SK-N-SH (cell line): ENCODE results near the gene BCAN. TPM values are rescaled to one million over a fixed set of nuclear protein-coding genes. Genes with fewer than 3 reads are reported as not detected.
A peak's percentile ranks its signal among the peaks of the same experiment; 100 is the strongest.
"Not testable (repeated sequence)": the region's sequence is repeated elsewhere in the genome, so short reads cannot be mapped to it uniquely, and the experiment has no call there.

Source experiments
- CTCF ChIA-PET: fragments of 300-600, 350-600 bp; formaldehyde crosslinking; extraction: SDS; loops from one replicate; lab custom pipeline; 2021; lab: Yijun Ruan, JAX
- POLR2A ChIA-PET: fragments of 350-600 bp; sonication (Branson Sonifier 250); formaldehyde crosslinking; extraction: SDS; loops from one replicate; lab custom pipeline; 2020; ENCODE audit warnings: antibody characterized with exemption, inconsistent platforms; lab: Yijun Ruan, JAX
- DNase-seq: peaks from one replicate; pipeline ENCODE4 v3.0.0; 2012
- H2AFZ ChIP-seq: fragments of 200-600 bp; sonication (generic); 2 replicates; pipeline ENCODE4 v1.8.1; 2016; ENCODE audit warnings: antibody characterized with exemption, mild to moderate bottlenecking, low read depth
- H3F3A ChIP-seq: fragments of 200-600 bp; sonication (generic); replicated peaks from 2 replicates; pipeline ENCODE3; 2016; ENCODE audit warnings: antibody characterized with exemption, mild to moderate bottlenecking; ENCODE audit not compliant: insufficient read depth
- H3K27ac ChIP-seq, 2 experiments: fragments of 200-500 bp in 1 of 2; fragments of 200-600 bp in 1 of 2; sonication (Bioruptor generic) in 1 of 2; sonication (generic), shearing (Covaris generic) in 1 of 2; 2 replicates each; pipeline versions ENCODE4 v1.5.1 to v1.6.1; 2014 to 2016; ENCODE audit warnings: low read depth in 2 of 2, inconsistent platforms in 1 of 2, low read length in 1 of 2, mild to moderate bottlenecking in 1 of 2, mixed read lengths in 1 of 2
- H3K27me3 ChIP-seq: fragments of 200-600 bp; sonication (generic), shearing (Covaris generic); 2 replicates; pipeline ENCODE4 v1.6.1; 2016; ENCODE audit warnings: mixed run types; ENCODE audit not compliant: insufficient read depth
- H3K36me3 ChIP-seq, 2 experiments: fragments of 200-500 bp in 1 of 2; fragments of 200-600 bp in 1 of 2; sonication (Bioruptor generic) in 1 of 2; sonication (generic) in 1 of 2; replicated peaks in 1 of 2; 2 replicates each; pipeline versions ENCODE3 to v1.5.1; 2014 to 2016; ENCODE audit warnings: low read length in 1 of 2, mild to moderate bottlenecking in 1 of 2; ENCODE audit not compliant: insufficient read depth in 2 of 2, control insufficient read depth in 1 of 2
- H3K4me1 ChIP-seq, 2 experiments: fragments of 200-500 bp in 1 of 2; fragments of 200-600 bp in 1 of 2; sonication (Bioruptor generic) in 1 of 2; sonication (generic), shearing (Covaris generic) in 1 of 2; 2 replicates each; pipeline versions ENCODE4 v1.5.1 to v1.6.1; 2014 to 2016; ENCODE audit warnings: low read depth in 1 of 2, low read length in 1 of 2, mixed run types in 1 of 2; ENCODE audit not compliant: insufficient read depth in 2 of 2, control insufficient read depth in 1 of 2
- H3K4me2 ChIP-seq: fragments of 200-600 bp; sonication (generic), shearing (Covaris generic); 2 replicates; pipeline ENCODE4 v1.6.1; 2017; ENCODE audit warnings: mixed run types
- H3K4me3 ChIP-seq, 2 experiments: fragments of 200-500 bp in 1 of 2; fragments of 200-600 bp in 1 of 2; sonication (Bioruptor generic) in 1 of 2; sonication (generic), shearing (Covaris generic) in 1 of 2; 2 replicates each; pipeline versions ENCODE4 v1.5.1 to v1.8.1; 2014 to 2016; ENCODE audit warnings: low read depth in 2 of 2, inconsistent platforms in 1 of 2, low read length in 1 of 2, mild to moderate bottlenecking in 1 of 2, mixed read lengths in 1 of 2, moderate library complexity in 1 of 2
- H3K79me2 ChIP-seq: fragments of 200-600 bp; sonication (generic); 2 replicates; pipeline ENCODE4 v1.8.1; 2017; ENCODE audit warnings: mild to moderate bottlenecking; ENCODE audit not compliant: insufficient read depth
- H3K9ac ChIP-seq: fragments of 200-600 bp; sonication (generic); 2 replicates; pipeline ENCODE4 v1.6.1; 2017; ENCODE audit warnings: mixed run types
- H3K9me2 ChIP-seq: fragments of 200-600 bp; sonication (generic); 2 replicates; pipeline ENCODE4 v1.6.1; 2017; ENCODE audit warnings: mixed run types
- H3K9me3 ChIP-seq: fragments of 200-600 bp; sonication (generic); 2 replicates; pipeline ENCODE4 v1.6.1; 2017; ENCODE audit warnings: mixed run types, mild to moderate bottlenecking, moderate library complexity
- H4K20me1 ChIP-seq: fragments of 200-600 bp; sonication (generic); 2 replicates; pipeline ENCODE4 v1.6.1; 2017; ENCODE audit warnings: mild to moderate bottlenecking, mixed run types; ENCODE audit not compliant: insufficient read depth
- CHD2 ChIP-seq: fragments of 150-350 bp; IDR thresholded peaks from 2 replicates; pipeline ENCODE4 v1.6.1; 2018; ENCODE audit warnings: low read length; ENCODE audit not compliant: partially characterized antibody
- CTCF ChIP-seq: fragments of 200-600 bp; sonication (generic); IDR thresholded peaks from 2 replicates; pipeline ENCODE4 v1.6.1; 2017; ENCODE audit warnings: antibody characterized with exemption, mild to moderate bottlenecking, moderate library complexity
- EP300 ChIP-seq, 2 experiments: IDR thresholded peaks; 2 replicates each; pipeline versions ENCODE4 v1.4.0 to v1.6.1; 2012; ENCODE audit warnings: borderline replicate concordance in 1 of 2, low read depth in 1 of 2, low read length in 1 of 2
- GABPA ChIP-seq: IDR thresholded peaks from 2 replicates; pipeline ENCODE4 v1.4.0; 2012; ENCODE audit warnings: low read depth, mild to moderate bottlenecking
- MXI1 ChIP-seq: IDR thresholded peaks from 2 replicates; pipeline ENCODE4 v1.6.1; 2012; ENCODE audit warnings: mild to moderate bottlenecking, low read depth, low read length, improper control_type of control experiment
- RAD21 ChIP-seq: IDR thresholded peaks from 2 replicates; pipeline ENCODE4 v1.6.1; 2012; ENCODE audit warnings: mild to moderate bottlenecking, low read length
- RFX5 ChIP-seq: IDR thresholded peaks from 2 replicates; pipeline ENCODE4 v1.6.1; 2012; ENCODE audit warnings: mild to moderate bottlenecking, improper control_type of control experiment, low read length
- RXRA ChIP-seq: IDR thresholded peaks from 2 replicates; pipeline ENCODE4 v1.4.0; 2012; ENCODE audit warnings: low read depth, mild to moderate bottlenecking, borderline replicate concordance
- SMC3 ChIP-seq: IDR thresholded peaks from 2 replicates; pipeline ENCODE4 v1.6.1; 2012; ENCODE audit warnings: low read depth, low read length, improper control_type of control experiment
- TEAD4 ChIP-seq: IDR thresholded peaks from 2 replicates; pipeline ENCODE4 v1.4.0; 2012; ENCODE audit warnings: mild to moderate bottlenecking, borderline replicate concordance; ENCODE audit not compliant: insufficient read depth
- WGBS: methylation state at CpG from one replicate; pipeline ENCODE4 v1.1.6; 2017; ENCODE audit warnings: low lambda C conversion rate; 5-methylcytosine and 5-hydroxymethylcytosine counted together
- polyA plus RNA-seq, 3 experiments: library from polyadenylated mRNA; depleted of rRNA; stranded (reverse); fragments of >200 nt; gene quantifications; 2 replicates each; pipeline ENCODE4 v1.2.3, GENCODE V29; 2012

Gene BCAN
- polyA plus RNA-seq, 1 of the 3 experiments (the other 2 are of a cell fraction): 0.25 TPM

DNA sequence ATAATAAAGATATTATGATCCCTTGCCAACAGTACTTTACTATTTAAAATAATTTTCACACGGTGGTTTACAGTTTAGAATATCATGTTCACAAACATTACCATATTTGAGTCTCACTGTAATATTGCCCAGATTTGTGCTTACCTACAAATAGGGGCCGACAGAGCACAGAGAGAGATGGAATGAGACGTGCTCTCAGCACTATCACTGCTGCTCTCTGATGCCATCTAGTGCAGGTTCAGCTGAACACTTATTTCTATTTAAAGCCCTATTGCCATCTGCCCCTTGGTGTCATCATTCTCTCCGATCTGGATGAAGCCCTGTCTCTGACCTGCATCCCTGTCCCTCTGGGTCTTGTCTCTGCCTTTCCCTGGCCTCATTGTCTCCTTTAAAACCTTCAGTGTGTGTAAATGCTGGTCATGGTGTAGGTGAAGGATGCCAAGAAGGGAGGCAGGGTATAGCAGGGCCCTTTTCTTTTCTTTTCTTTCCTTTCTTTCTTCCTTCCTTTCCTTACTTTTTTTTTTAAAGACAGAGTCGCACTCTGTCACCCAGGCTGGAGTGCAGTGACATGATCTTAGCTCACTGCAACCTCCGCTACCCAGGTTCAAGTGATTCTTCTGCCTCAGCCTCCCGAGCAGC lies 33.8 kb upstream of the BCAN start:
- peaks cover 11% of the 10 kb centered on the region for H3F3A ChIP-seq
- ChIA-PET CTCF (interaction anchor here (0.6 to 3.2 kb wide), 34 partner anchors 9 to 237 kb away, joined by 3 to 104 read pairs (median 6); partner anchors contain the start of genes HAPLN2, IQGAP3, MEF2D and NAXE), POLR2A (interaction anchor here (1.1 kb wide), 1 partner anchor 16 kb away, joined by 3 read pairs; the partner anchor contains the start of gene NAXE)
- H3K4me1 ChIP-seq: peaks cover 0 to 2% of the 10 kb centered on the region in 2 experiments; a peak in 1 of 4 replicates
- no peak overlapping the region for H3K27ac ChIP-seq
- H3K4me2 ChIP-seq: 0 out of 2 replicates have a peak overlapping the region, but pooled peaks have one; percentile 12
- no peaks in the 10 kb centered on the region for H4K20me1 ChIP-seq
- 22% methylated on average over 7 of the region's 7 CpGs for WGBS
- H3K27me3 ChIP-seq: no peaks in the 10 kb centered on the region
- H3K9me2 ChIP-seq: no peaks in the 10 kb centered on the region
- peak overlapping the region; percentile 33 for H2AFZ ChIP-seq
- peak; percentile 65 for DNase-seq
- H3K79me2 ChIP-seq: no peaks in the 10 kb centered on the region
- no peak overlapping the region for H3K9ac ChIP-seq
- H3K9me3 ChIP-seq: no peaks in the 10 kb centered on the region
- TF ChIP-seq SMC3: peak; percentile 90
- TF ChIP-seq MXI1: 0 out of 2 replicates have a peak, but pooled peaks have one; percentile 18
- peak; percentile 81 for TF ChIP-seq RAD21
- TF ChIP-seq TEAD4: no peak
- TF ChIP-seq GABPA: no peak
- peak; percentile 81 for TF ChIP-seq CTCF
- peak overlapping the region in 1 of 2 experiments; percentile 18; a peak in 1 of 4 replicates for H3K4me3 ChIP-seq
- no peaks in the 10 kb centered on the region for H3K36me3 ChIP-seq

DNA sequence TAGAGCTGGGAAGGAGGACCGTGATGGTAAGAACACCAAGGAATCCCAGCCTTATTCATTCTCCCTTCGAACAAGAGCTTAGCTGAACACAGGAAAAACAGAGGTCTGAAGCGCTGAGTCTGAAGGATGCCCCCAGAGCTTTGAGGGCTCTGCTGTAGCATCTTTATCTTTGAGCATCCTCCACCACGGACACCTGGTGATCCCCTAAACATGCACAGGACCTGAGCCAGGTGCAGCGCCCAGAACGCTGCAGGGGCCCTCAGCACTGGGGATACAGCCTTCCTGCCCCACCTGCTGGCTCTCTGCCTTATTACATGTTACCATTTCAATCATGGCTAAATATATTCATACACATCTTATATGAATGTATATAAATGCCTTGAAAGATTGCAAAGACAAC lies 32.9 kb upstream of the BCAN start:
- WGBS: 50% methylated on average over 6 of the region's 6 CpGs
- H3K9ac ChIP-seq: no peak overlapping the region
- H3K79me2 ChIP-seq: no peaks in the 10 kb centered on the region
- DNase-seq: peak; percentile 60
- no peaks in the 10 kb centered on the region for H4K20me1 ChIP-seq
- ChIA-PET CTCF (interaction anchor here (0.5 to 3.2 kb wide), 33 partner anchors 8 to 238 kb away, joined by 3 to 104 read pairs (median 6); partner anchors contain the start of genes HAPLN2, IQGAP3, MEF2D and NAXE), POLR2A (interaction anchor here (0.6 to 1.1 kb wide), 2 partner anchors 17 to 139 kb away, joined by 3 read pairs; partner anchors contain the start of gene NAXE)
- H3K27me3 ChIP-seq: no peaks in the 10 kb centered on the region
- no peak overlapping the region for H3K4me2 ChIP-seq
- no peaks in the 10 kb centered on the region for H3K9me2 ChIP-seq
- no peaks in the 10 kb centered on the region for H3K9me3 ChIP-seq
- TF ChIP-seq CTCF (peak; percentile 71), RXRA (no peak), CHD2 (no peak), RFX5 (no peak), RAD21 (peak; percentile 68), MXI1 (no peak), EP300 (IDR thresholded peaks at IDR 0.05; ENCODE audit: borderline replicate concordance in 1 of 2, low read depth in 1 of 2, low read length in 1 of 2) (no peak), SMC3 (peak; percentile 62; the same call in 1 of the 2 replicates)
- H3F3A ChIP-seq: peaks cover 11% of the 10 kb centered on the region
- no peaks in the 10 kb centered on the region for H3K36me3 ChIP-seq
- H3K27ac ChIP-seq: no peak overlapping the region
- H3K4me3 ChIP-seq: no peak overlapping the region
- H3K4me1 ChIP-seq: peaks cover 0 to 2% of the 10 kb centered on the region in 2 experiments; a peak in 1 of 4 replicates
- H2AFZ ChIP-seq: no peak overlapping the region

- CTCF ChIA-PET: interaction anchor here (0.9 to 9.3 kb wide), 3 partner anchors 9 to 26 kb away, joined by 3 to 109 read pairs (median 104); partner anchors contain the start of genes HAPLN2 and TTC24
These were observed 31.8 kb upstream of the BCAN start for GRCh38 chr1:156610072-156610471.

More at GRCh38 chr1:156610072-156610471, 31.8 kb upstream of the BCAN start:
- H3K9me3 ChIP-seq, H3K36me3 ChIP-seq, H2AFZ ChIP-seq, H3K27ac ChIP-seq, POLR2A ChIA-PET, H3K4me1 ChIP-seq, H3K4me2 ChIP-seq, H3K9me2 ChIP-seq, H4K20me1 ChIP-seq, H3K4me3 ChIP-seq, DNase-seq, H3K27me3 ChIP-seq, H3K79me2 ChIP-seq, H3K9ac ChIP-seq: not testable (repeated sequence)
- WGBS: 74% methylated on average over 9 of the region's 9 CpGs
- peaks cover 11% of the 10 kb centered on the region for H3F3A ChIP-seq
